GM12878 (cell line): ENCODE results near the gene UST. TPM values are rescaled to one million over a fixed set of nuclear protein-coding genes. Genes with fewer than 3 reads are reported as not detected.
A peak's percentile ranks its signal among the peaks of the same experiment; 100 is the strongest.

Source experiments
- ASH2L ChIP-seq: fragments of 300-600, 200-600 bp; sonication (generic); IDR thresholded peaks from 2 replicates; pipeline ENCODE4 v1.6.1; 2017; ENCODE audit warnings: low read depth, mild to moderate bottlenecking, borderline replicate concordance
- ATF7 ChIP-seq: fragments of 450-650 bp; IDR thresholded peaks from 2 replicates; pipeline ENCODE4 v1.6.1; 2016; ENCODE audit warnings: low read depth, mild to moderate bottlenecking
- CREB1 ChIP-seq: IDR thresholded peaks from 2 replicates; pipeline ENCODE4 v1.6.1; 2012; ENCODE audit warnings: low read depth, mild to moderate bottlenecking, inconsistent platforms
- EP300 ChIP-seq, 2 experiments: fragments of 150-350 bp in 1 of 2; IDR thresholded peaks; 2 replicates each; pipeline ENCODE4 v1.6.1; 2011 to 2012; ENCODE audit warnings: low read depth in 2 of 2, low read length in 2 of 2, borderline replicate concordance in 1 of 2, improper control_type of control experiment in 1 of 2, inconsistent platforms in 1 of 2; ENCODE audit not compliant: control insufficient read depth in 1 of 2
- ESRRA ChIP-seq: IDR thresholded peaks from 2 replicates; pipeline ENCODE4 v1.6.1; 2012; ENCODE audit warnings: mild to moderate bottlenecking, low read length, improper control_type of control experiment
- FOS ChIP-seq: IDR thresholded peaks from 3 replicates; pipeline ENCODE4 v1.6.1; 2011; ENCODE audit warnings: borderline replicate concordance; ENCODE audit not compliant: insufficient read length; ENCODE audit errors: extremely low read depth
- GABPA ChIP-seq: IDR thresholded peaks from 2 replicates; pipeline ENCODE4 v1.6.1; 2014; ENCODE audit warnings: antibody characterized with exemption, low read depth, mild to moderate bottlenecking, inconsistent platforms
- HDAC2 ChIP-seq: fragments of 200-600 bp; sonication (generic); IDR thresholded peaks from 2 replicates; pipeline ENCODE4 v1.6.1; 2017
- IKZF2 ChIP-seq, 2 experiments: fragments of 450-650 bp; IDR thresholded peaks; 2 replicates each; pipeline ENCODE4 v1.6.1; 2017; ENCODE audit warnings: mild to moderate bottlenecking in 2 of 2, moderate library complexity in 2 of 2
- IRF4 ChIP-seq: IDR thresholded peaks from 2 replicates; pipeline ENCODE4 v1.6.1; 2011; ENCODE audit warnings: low read depth, low read length
- MEF2B ChIP-seq: fragments of 450-650 bp; IDR thresholded peaks from 2 replicates; pipeline ENCODE4 v1.6.1; 2018; ENCODE audit warnings: mild to moderate bottlenecking, moderate library complexity; ENCODE audit not compliant: partially characterized antibody, poor library complexity, severe bottlenecking
- PAX8 ChIP-seq: fragments of 450-650 bp; IDR thresholded peaks from 2 replicates; pipeline ENCODE4 v1.6.1; 2017; ENCODE audit warnings: mild to moderate bottlenecking, moderate library complexity
- RELA ChIP-seq: fragments of 450-650 bp; IDR thresholded peaks from 2 replicates; pipeline ENCODE4 v1.8.0; 2014; ENCODE audit warnings: borderline replicate concordance; ENCODE audit not compliant: partially characterized antibody
- WRNIP1 ChIP-seq: IDR thresholded peaks from 2 replicates; pipeline ENCODE4 v1.6.1; 2011; ENCODE audit warnings: low read depth, low read length, improper control_type of control experiment, borderline replicate concordance
- YY1 ChIP-seq: IDR thresholded peaks from 2 replicates; pipeline ENCODE4 v1.6.1; 2011; ENCODE audit warnings: low read depth, mild to moderate bottlenecking, low read length
- polyA plus RNA-seq, 11 experiments: library from polyadenylated mRNA; depleted of rRNA in 4 of 11; unstranded in 6 of 11; stranded (reverse) in 5 of 11; fragments of >200 nt; fragmentation: Nextera tagmentation in 4 of 11; fragmentation: Illumina TruSeq in 1 of 11; extraction: Ambion mirVana in 4 of 11; extraction: Trizol in 1 of 11; gene quantifications; 1 replicate in 1 of 11; 2 replicates in 10 of 11; pipeline versions ENCODE4 v1.2.1 to v1.2.3, GENCODE V29; 2011 to 2016; ENCODE audit warnings: inconsistent platforms in 2 of 11, missing spikeins in 2 of 11, low read depth in 1 of 11
- total RNA-seq, 4 experiments: library from RNA; depleted of rRNA in 3 of 4; stranded (reverse); fragments of >200 nt in 3 of 4; fragmentation: Illumina TruSeq in 1 of 4; extraction: Trizol in 1 of 4; gene quantifications; 2 replicates each; pipeline versions ENCODE4 v1.2.1 to v1.2.3, GENCODE V29; 2013 to 2021
- TF ChIP-seq, protein P1 (sequence below): fragments of 450-650 bp; IDR thresholded peaks from 2 replicates; pipeline ENCODE4 v1.6.1; 2016; ENCODE audit warnings: mild to moderate bottlenecking
- TF ChIP-seq, protein P2 (sequence below): fragments of 450-650 bp; IDR thresholded peaks from 2 replicates; pipeline ENCODE4 v1.6.1; 2017; ENCODE audit warnings: borderline replicate concordance
- TF ChIP-seq, protein P3 (sequence below): IDR thresholded peaks from 2 replicates; pipeline ENCODE4 v1.6.1; 2011; ENCODE audit warnings: borderline replicate concordance, low read depth, mild to moderate bottlenecking, moderate library complexity, mixed read lengths, low read length; ENCODE audit not compliant: insufficient read depth; ENCODE audit errors: extremely low read length
- TF ChIP-seq, protein P4 (sequence below): IDR thresholded peaks from 2 replicates; pipeline ENCODE4 v1.6.1; 2012; ENCODE audit warnings: low read depth, low read length, improper control_type of control experiment
- TF ChIP-seq, protein P5 (sequence below): IDR thresholded peaks from 2 replicates; pipeline ENCODE4 v1.6.1; 2012; ENCODE audit warnings: improper control_type of control experiment, low read depth, low read length; ENCODE audit not compliant: insufficient replicate concordance

UST gene
- total and polyA plus RNA-seq, 10 of the 15 experiments (the other 5 are each of a cell fraction or from before 2014, with no cell fraction given), result 0.74 to 43.3 (median 2.2) TPM

DNA sequence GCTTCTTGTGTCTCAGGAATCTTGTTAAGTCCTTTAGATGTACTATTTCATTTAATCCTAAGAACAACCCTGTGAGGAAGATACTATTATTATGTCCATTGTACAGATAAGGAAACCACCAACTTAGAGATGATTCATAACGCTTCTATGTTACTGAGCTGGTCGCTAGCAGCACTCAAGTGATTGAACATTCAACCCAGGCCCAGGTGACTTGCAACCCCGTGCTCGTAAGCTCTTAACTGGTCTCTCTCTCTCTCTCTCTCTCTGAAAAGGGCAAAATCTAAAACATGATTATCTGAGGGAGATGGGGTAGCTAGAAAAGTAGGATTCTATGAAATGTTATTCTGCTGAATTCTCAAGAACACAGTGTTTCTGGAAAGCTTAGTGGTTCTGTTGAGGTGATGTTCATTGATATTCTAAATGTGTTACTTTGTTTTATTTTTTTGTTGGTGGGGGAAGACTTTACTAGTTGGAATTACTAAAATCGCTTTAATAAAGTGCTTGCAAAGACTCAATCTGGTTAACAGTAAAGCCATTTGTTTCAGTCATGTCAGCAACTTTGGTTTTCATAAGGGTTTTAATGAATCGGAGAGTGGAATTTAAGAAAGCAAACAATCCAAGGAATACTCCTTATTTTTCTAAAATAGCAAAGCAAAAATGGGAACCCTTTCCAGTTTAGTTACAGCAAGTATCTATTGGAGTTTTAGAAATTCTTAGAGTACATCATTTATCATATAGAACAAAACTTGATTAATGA, 305.7 kb downstream of the UST start (continued):
- TF ChIP-seq, protein P1, sequence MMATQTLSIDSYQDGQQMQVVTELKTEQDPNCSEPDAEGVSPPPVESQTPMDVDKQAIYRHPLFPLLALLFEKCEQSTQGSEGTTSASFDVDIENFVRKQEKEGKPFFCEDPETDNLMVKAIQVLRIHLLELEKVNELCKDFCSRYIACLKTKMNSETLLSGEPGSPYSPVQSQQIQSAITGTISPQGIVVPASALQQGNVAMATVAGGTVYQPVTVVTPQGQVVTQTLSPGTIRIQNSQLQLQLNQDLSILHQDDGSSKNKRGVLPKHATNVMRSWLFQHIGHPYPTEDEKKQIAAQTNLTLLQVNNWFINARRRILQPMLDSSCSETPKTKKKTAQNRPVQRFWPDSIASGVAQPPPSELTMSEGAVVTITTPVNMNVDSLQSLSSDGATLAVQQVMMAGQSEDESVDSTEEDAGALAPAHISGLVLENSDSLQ, result peak; percentile 81
- TF ChIP-seq MEF2B, result peak; percentile 52
- TF ChIP-seq, protein P2, sequence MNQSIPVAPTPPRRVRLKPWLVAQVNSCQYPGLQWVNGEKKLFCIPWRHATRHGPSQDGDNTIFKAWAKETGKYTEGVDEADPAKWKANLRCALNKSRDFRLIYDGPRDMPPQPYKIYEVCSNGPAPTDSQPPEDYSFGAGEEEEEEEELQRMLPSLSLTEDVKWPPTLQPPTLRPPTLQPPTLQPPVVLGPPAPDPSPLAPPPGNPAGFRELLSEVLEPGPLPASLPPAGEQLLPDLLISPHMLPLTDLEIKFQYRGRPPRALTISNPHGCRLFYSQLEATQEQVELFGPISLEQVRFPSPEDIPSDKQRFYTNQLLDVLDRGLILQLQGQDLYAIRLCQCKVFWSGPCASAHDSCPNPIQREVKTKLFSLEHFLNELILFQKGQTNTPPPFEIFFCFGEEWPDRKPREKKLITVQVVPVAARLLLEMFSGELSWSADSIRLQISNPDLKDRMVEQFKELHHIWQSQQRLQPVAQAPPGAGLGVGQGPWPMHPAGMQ, result no peak
- TF ChIP-seq, protein P3, sequence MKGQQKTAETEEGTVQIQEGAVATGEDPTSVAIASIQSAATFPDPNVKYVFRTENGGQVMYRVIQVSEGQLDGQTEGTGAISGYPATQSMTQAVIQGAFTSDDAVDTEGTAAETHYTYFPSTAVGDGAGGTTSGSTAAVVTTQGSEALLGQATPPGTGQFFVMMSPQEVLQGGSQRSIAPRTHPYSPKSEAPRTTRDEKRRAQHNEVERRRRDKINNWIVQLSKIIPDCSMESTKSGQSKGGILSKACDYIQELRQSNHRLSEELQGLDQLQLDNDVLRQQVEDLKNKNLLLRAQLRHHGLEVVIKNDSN, result no peak
- TF ChIP-seq FOS, result no peak
- TF ChIP-seq IRF4, result peak; percentile 65; the same call in 1 of the 2 replicates
- TF ChIP-seq GABPA, result 0 out of 2 replicates have a peak, but pooled peaks have one; percentile 34
- 0 out of 4 replicates have a peak, but pooled peaks have one; percentile 23 to 39 for TF ChIP-seq EP300 (IDR thresholded peaks at IDR 0.05; ENCODE audit: borderline replicate concordance in 1 of 2, control insufficient read depth in 1 of 2, low read depth in 2 of 2, low read length in 2 of 2)
- TF ChIP-seq HDAC2, result no peak
- TF ChIP-seq, protein P4, sequence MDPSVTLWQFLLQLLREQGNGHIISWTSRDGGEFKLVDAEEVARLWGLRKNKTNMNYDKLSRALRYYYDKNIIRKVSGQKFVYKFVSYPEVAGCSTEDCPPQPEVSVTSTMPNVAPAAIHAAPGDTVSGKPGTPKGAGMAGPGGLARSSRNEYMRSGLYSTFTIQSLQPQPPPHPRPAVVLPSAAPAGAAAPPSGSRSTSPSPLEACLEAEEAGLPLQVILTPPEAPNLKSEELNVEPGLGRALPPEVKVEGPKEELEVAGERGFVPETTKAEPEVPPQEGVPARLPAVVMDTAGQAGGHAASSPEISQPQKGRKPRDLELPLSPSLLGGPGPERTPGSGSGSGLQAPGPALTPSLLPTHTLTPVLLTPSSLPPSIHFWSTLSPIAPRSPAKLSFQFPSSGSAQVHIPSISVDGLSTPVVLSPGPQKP, result no peak
- TF ChIP-seq YY1, result no peak
- TF ChIP-seq WRNIP1, result no peak
- TF ChIP-seq IKZF2 (IDR thresholded peaks at IDR 0.05), result peak in 1 of 2 experiments; percentile 38; a peak in 2 of 4 replicates
- TF ChIP-seq PAX8, result no peak
- TF ChIP-seq ATF7, result peak; percentile 53; the same call in 1 of the 2 replicates
- TF ChIP-seq CREB1, result no peak
- TF ChIP-seq RELA, result no peak
- no peak for TF ChIP-seq ESRRA
- TF ChIP-seq, protein P5, sequence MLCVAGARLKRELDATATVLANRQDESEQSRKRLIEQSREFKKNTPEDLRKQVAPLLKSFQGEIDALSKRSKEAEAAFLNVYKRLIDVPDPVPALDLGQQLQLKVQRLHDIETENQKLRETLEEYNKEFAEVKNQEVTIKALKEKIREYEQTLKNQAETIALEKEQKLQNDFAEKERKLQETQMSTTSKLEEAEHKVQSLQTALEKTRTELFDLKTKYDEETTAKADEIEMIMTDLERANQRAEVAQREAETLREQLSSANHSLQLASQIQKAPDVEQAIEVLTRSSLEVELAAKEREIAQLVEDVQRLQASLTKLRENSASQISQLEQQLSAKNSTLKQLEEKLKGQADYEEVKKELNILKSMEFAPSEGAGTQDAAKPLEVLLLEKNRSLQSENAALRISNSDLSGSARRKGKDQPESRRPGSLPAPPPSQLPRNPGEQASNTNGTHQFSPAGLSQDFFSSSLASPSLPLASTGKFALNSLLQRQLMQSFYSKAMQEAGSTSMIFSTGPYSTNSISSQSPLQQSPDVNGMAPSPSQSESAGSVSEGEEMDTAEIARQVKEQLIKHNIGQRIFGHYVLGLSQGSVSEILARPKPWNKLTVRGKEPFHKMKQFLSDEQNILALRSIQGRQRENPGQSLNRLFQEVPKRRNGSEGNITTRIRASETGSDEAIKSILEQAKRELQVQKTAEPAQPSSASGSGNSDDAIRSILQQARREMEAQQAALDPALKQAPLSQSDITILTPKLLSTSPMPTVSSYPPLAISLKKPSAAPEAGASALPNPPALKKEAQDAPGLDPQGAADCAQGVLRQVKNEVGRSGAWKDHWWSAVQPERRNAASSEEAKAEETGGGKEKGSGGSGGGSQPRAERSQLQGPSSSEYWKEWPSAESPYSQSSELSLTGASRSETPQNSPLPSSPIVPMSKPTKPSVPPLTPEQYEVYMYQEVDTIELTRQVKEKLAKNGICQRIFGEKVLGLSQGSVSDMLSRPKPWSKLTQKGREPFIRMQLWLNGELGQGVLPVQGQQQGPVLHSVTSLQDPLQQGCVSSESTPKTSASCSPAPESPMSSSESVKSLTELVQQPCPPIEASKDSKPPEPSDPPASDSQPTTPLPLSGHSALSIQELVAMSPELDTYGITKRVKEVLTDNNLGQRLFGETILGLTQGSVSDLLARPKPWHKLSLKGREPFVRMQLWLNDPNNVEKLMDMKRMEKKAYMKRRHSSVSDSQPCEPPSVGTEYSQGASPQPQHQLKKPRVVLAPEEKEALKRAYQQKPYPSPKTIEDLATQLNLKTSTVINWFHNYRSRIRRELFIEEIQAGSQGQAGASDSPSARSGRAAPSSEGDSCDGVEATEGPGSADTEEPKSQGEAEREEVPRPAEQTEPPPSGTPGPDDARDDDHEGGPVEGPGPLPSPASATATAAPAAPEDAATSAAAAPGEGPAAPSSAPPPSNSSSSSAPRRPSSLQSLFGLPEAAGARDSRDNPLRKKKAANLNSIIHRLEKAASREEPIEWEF, result no peak
- no peak for TF ChIP-seq ASH2L
